ENCODE results near the gene NES.

The NES gene

DNA sequence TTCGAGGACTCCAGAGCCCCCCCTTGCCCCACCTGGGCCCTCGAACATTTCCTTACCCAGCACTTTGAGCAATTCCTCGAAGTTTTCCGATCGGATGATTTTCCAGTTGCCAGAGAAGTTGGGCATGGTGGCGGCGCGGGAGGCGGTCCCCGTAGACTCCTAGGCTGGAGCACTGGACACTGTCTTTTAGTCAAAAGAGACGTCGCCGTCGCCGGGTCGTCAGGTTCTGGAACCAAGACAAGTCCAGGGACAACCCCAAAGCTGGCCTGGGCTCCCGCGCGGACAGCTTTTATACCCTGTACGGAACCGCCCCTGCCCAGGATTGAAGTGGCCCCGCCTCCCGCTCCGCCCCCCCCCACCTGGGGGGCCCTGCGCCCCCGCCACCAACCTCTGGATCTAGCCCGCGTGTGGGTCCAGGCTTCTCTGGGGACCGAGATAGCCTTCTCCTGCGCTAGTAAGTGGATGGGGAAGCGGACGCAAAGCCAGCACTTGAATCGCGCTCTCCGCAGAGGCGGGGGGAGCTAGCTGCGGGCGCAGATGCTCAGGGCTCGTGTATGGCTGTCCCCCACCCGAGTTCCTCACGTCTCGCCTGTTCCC, 28.2 kb upstream of the NES start, which contains the start of gene CRABP2 (continued):
- TF ChIP-seq, protein P1, sequence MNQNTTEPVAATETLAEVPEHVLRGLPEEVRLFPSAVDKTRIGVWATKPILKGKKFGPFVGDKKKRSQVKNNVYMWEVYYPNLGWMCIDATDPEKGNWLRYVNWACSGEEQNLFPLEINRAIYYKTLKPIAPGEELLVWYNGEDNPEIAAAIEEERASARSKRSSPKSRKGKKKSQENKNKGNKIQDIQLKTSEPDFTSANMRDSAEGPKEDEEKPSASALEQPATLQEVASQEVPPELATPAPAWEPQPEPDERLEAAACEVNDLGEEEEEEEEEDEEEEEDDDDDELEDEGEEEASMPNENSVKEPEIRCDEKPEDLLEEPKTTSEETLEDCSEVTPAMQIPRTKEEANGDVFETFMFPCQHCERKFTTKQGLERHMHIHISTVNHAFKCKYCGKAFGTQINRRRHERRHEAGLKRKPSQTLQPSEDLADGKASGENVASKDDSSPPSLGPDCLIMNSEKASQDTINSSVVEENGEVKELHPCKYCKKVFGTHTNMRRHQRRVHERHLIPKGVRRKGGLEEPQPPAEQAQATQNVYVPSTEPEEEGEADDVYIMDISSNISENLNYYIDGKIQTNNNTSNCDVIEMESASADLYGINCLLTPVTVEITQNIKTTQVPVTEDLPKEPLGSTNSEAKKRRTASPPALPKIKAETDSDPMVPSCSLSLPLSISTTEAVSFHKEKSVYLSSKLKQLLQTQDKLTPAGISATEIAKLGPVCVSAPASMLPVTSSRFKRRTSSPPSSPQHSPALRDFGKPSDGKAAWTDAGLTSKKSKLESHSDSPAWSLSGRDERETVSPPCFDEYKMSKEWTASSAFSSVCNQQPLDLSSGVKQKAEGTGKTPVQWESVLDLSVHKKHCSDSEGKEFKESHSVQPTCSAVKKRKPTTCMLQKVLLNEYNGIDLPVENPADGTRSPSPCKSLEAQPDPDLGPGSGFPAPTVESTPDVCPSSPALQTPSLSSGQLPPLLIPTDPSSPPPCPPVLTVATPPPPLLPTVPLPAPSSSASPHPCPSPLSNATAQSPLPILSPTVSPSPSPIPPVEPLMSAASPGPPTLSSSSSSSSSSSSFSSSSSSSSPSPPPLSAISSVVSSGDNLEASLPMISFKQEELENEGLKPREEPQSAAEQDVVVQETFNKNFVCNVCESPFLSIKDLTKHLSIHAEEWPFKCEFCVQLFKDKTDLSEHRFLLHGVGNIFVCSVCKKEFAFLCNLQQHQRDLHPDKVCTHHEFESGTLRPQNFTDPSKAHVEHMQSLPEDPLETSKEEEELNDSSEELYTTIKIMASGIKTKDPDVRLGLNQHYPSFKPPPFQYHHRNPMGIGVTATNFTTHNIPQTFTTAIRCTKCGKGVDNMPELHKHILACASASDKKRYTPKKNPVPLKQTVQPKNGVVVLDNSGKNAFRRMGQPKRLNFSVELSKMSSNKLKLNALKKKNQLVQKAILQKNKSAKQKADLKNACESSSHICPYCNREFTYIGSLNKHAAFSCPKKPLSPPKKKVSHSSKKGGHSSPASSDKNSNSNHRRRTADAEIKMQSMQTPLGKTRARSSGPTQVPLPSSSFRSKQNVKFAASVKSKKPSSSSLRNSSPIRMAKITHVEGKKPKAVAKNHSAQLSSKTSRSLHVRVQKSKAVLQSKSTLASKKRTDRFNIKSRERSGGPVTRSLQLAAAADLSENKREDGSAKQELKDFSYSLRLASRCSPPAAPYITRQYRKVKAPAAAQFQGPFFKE (tag by site-specific recombination; IDR thresholded peaks at IDR 0.05; ENCODE audit: borderline replicate concordance) = no peak
- TF ChIP-seq ZNF248 (tag by site-specific recombination; IDR thresholded peaks at IDR 0.05) (no peak), ZNF664 (tag by site-specific recombination; IDR thresholded peaks at IDR 0.05) (no peak), BCL11B (tag by site-specific recombination; IDR thresholded peaks at IDR 0.05; ENCODE audit: low read depth) (no peak), ZNF776 (tag by site-specific recombination; IDR thresholded peaks at IDR 0.05; ENCODE audit: borderline replicate concordance) (no peak), ZNF23 (tag by site-specific recombination; IDR thresholded peaks at IDR 0.05; ENCODE audit: borderline replicate concordance) (no peak), ZNF24 (tag by site-specific recombination; IDR thresholded peaks at IDR 0.05) (no peak), ZNF404 (tag by site-specific recombination; IDR thresholded peaks at IDR 0.05) (no peak), ZNF501 (tag by site-specific recombination; IDR thresholded peaks at IDR 0.05) (no peak)
- TF ChIP-seq, protein P2, sequence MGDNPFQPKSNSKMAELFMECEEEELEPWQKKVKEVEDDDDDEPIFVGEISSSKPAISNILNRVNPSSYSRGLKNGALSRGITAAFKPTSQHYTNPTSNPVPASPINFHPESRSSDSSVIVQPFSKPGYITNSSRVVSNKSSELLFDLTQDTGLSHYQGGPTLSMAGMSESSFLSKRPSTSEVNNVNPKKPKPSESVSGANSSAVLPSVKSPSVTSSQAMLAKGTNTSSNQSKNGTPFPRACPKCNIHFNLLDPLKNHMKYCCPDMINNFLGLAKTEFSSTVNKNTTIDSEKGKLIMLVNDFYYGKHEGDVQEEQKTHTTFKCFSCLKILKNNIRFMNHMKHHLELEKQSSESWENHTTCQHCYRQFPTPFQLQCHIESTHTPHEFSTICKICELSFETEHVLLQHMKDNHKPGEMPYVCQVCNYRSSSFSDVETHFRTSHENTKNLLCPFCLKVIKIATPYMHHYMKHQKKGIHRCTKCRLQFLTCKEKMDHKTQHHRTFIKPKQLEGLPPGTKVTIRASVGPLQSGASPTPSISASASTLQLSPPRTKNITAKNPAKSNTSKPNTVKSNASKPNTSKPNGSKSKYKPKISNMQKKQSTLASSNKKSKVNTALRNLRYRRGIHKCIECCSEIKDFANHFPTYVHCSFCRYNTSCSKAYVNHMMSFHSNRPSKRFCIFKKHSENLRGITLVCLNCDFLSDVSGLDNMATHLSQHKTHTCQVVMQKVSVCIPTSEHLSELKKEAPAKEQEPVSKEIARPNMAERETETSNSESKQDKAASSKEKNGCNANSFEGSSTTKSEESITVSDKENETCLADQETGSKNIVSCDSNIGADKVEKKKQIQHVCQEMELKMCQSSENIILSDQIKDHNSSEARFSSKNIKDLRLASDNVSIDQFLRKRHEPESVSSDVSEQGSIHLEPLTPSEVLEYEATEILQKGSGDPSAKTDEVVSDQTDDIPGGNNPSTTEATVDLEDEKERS (tag by site-specific recombination; IDR thresholded peaks at IDR 0.05) = no peak
- TF ChIP-seq, protein P3, sequence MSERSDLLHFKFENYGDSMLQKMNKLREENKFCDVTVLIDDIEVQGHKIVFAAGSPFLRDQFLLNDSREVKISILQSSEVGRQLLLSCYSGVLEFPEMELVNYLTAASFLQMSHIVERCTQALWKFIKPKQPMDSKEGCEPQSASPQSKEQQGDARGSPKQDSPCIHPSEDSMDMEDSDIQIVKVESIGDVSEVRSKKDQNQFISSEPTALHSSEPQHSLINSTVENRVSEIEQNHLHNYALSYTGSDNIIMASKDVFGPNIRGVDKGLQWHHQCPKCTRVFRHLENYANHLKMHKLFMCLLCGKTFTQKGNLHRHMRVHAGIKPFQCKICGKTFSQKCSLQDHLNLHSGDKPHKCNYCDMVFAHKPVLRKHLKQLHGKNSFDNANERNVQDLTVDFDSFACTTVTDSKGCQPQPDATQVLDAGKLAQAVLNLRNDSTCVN (tag by site-specific recombination; optimal IDR thresholded peaks at IDR 0.05) = no peak
- TF ChIP-seq, protein P4, sequence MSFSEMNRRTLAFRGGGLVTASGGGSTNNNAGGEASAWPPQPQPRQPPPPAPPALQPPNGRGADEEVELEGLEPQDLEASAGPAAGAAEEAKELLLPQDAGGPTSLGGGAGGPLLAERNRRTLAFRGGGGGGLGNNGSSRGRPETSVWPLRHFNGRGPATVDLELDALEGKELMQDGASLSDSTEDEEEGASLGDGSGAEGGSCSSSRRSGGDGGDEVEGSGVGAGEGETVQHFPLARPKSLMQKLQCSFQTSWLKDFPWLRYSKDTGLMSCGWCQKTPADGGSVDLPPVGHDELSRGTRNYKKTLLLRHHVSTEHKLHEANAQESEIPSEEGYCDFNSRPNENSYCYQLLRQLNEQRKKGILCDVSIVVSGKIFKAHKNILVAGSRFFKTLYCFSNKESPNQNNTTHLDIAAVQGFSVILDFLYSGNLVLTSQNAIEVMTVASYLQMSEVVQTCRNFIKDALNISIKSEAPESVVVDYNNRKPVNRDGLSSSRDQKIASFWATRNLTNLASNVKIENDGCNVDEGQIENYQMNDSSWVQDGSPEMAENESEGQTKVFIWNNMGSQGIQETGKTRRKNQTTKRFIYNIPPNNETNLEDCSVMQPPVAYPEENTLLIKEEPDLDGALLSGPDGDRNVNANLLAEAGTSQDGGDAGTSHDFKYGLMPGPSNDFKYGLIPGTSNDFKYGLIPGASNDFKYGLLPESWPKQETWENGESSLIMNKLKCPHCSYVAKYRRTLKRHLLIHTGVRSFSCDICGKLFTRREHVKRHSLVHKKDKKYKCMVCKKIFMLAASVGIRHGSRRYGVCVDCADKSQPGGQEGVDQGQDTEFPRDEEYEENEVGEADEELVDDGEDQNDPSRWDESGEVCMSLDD (tag by site-specific recombination; IDR thresholded peaks at IDR 0.05) = no peak

DNA sequence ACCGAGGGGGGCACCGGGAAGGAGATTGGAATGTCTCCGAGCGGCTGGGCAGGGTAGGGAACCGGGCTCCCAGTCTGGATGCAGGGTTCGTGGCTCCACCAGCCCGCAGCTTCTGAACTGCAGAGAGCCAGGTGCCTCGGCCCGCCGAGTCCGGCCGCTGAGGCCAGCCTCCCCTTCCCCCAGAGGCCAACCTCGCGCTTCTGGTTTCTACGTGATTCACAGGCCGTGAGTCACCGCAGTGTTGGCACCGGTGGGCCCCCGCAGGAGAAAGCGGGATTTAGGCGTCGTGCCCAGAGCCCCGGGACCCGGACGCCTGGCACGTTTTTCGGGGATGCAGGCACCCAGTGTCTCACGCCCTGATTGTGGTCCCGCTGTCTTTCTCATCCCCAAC, 27.7 kb upstream of the NES start:
- no peaks in the 10 kb centered on the region for H3K9me3 ChIP-seq (ENCODE audit: control insufficient read depth, insufficient read depth, low read depth, low read length)
- H3K4me1 ChIP-seq (ENCODE audit: control insufficient read depth, insufficient read depth, low read length) = peaks cover 12% of the 10 kb centered on the region
- POLR2A ChIA-PET = interaction anchor here (4.9 kb wide), 1 partner anchor 15 kb away, joined by 43 read pairs; no protein-coding TSS in a partner anchor
- peak overlapping the region; percentile 15 for H3K4me3 ChIP-seq (ENCODE audit: low read depth, low read length)
- peak overlapping the region; percentile 29; the same call in 1 of the 2 replicates for H3K27ac ChIP-seq (ENCODE audit: extremely low read depth, low read depth, low read length)
- CTCF ChIA-PET = interaction anchor here (0.7 to 20.2 kb wide), 12 partner anchors 11 to 259 kb away, joined by 3 to 579 read pairs (median 14); partner anchors contain the start of gene PRCC
- H3K36me3 ChIP-seq (ENCODE audit: control insufficient read depth in 2 of 2, insufficient read depth in 1 of 2, low read length in 2 of 2) = peaks cover 0 to 14% of the 10 kb centered on the region in 2 experiments; a peak in 1 of 3 replicates
- no peak for TF ChIP-seq ZSCAN16 (tag by site-specific recombination; IDR thresholded peaks at IDR 0.05)
- TF ChIP-seq, protein P5, sequence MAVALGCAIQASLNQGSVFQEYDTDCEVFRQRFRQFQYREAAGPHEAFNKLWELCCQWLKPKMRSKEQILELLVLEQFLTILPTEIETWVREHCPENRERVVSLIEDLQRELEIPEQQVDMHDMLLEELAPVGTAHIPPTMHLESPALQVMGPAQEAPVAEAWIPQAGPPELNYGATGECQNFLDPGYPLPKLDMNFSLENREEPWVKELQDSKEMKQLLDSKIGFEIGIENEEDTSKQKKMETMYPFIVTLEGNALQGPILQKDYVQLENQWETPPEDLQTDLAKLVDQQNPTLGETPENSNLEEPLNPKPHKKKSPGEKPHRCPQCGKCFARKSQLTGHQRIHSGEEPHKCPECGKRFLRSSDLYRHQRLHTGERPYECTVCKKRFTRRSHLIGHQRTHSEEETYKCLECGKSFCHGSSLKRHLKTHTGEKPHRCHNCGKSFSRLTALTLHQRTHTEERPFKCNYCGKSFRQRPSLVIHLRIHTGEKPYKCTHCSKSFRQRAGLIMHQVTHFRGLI (tag by site-specific recombination; IDR thresholded peaks at IDR 0.05) = peak; percentile 62; the same call in 1 of the 2 replicates
- 0 out of 2 replicates have a peak, but pooled peaks have one; percentile 34 for TF ChIP-seq ZNF561 (tag by site-specific recombination; IDR thresholded peaks at IDR 0.05; ENCODE audit: borderline replicate concordance)
- no peak for TF ChIP-seq ZNF596 (tag by site-specific recombination; IDR thresholded peaks at IDR 0.05)
- TF ChIP-seq, protein P6, sequence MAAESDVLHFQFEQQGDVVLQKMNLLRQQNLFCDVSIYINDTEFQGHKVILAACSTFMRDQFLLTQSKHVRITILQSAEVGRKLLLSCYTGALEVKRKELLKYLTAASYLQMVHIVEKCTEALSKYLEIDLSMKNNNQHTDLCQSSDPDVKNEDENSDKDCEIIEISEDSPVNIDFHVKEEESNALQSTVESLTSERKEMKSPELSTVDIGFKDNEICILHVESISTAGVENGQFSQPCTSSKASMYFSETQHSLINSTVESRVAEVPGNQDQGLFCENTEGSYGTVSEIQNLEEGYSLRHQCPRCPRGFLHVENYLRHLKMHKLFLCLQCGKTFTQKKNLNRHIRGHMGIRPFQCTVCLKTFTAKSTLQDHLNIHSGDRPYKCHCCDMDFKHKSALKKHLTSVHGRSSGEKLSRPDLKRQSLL (tag by site-specific recombination; IDR thresholded peaks at IDR 0.05) = peak; percentile 22; the same call in 1 of the 2 replicates
- no peak for TF ChIP-seq ZFHX2 (tag by site-specific recombination; conservative IDR thresholded peaks at IDR 0.05)
- TF ChIP-seq ZNF114 (tag by site-specific recombination; IDR thresholded peaks at IDR 0.05) = no peak

Measured in HEK293 (cell line).